ENCODE results near the gene SPAG16.
"Not testable (repeated sequence)": the region's sequence is repeated elsewhere in the genome, so short reads cannot be mapped to it uniquely, and the experiment has no call there.

SPAG16 gene

GRCh38 chr2:214057986-214058385 lies 773.7 kb downstream of the SPAG16 start:
- Histone ChIP-seq H3K36me3 (no peaks in the 10 kb centered on the region), H3K27me3 (ENCODE audit: insufficient read depth, low read depth, severe bottlenecking) (no peaks in the 10 kb centered on the region)
- no peak for DNase-seq

GRCh38 chr2:214062279-214062678 lies 778.0 kb downstream of the SPAG16 start:
- not testable (repeated sequence) for H3K27me3 ChIP-seq (ENCODE audit: insufficient read depth, low read depth, severe bottlenecking); H3K36me3 ChIP-seq; H3K9me3 ChIP-seq (ENCODE audit: severe bottlenecking); H3K4me3 ChIP-seq (ENCODE audit: low read depth, low read length); DNase-seq; H3K27ac ChIP-seq

More at GRCh38 chr2:214057986-214058385, 773.7 kb downstream of the SPAG16 start:
- Histone ChIP-seq H3K4me3 (ENCODE audit: low read depth, low read length) (no peak overlapping the region), H3K27ac (no peak overlapping the region), H3K9me3 (ENCODE audit: severe bottlenecking) (no peaks in the 10 kb centered on the region)
- TF ChIP-seq, protein P1, sequence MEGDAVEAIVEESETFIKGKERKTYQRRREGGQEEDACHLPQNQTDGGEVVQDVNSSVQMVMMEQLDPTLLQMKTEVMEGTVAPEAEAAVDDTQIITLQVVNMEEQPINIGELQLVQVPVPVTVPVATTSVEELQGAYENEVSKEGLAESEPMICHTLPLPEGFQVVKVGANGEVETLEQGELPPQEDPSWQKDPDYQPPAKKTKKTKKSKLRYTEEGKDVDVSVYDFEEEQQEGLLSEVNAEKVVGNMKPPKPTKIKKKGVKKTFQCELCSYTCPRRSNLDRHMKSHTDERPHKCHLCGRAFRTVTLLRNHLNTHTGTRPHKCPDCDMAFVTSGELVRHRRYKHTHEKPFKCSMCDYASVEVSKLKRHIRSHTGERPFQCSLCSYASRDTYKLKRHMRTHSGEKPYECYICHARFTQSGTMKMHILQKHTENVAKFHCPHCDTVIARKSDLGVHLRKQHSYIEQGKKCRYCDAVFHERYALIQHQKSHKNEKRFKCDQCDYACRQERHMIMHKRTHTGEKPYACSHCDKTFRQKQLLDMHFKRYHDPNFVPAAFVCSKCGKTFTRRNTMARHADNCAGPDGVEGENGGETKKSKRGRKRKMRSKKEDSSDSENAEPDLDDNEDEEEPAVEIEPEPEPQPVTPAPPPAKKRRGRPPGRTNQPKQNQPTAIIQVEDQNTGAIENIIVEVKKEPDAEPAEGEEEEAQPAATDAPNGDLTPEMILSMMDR (IDR thresholded peaks at IDR 0.05; ENCODE audit: low read depth, low read length) = no peak

GRCh38 chr2:214064471-214064870 lies 780.2 kb downstream of the SPAG16 start:
- TF ChIP-seq, protein P1 (IDR thresholded peaks at IDR 0.05; ENCODE audit: low read depth, low read length) = no peak
- no peak for DNase-seq
- Histone ChIP-seq H3K4me3 (ENCODE audit: low read depth, low read length) (no peak overlapping the region), H3K36me3 (no peaks in the 10 kb centered on the region), H3K9me3 (ENCODE audit: severe bottlenecking) (no peaks in the 10 kb centered on the region), H3K27ac (no peak overlapping the region), H3K27me3 (ENCODE audit: insufficient read depth, low read depth, severe bottlenecking) (no peaks in the 10 kb centered on the region)

GRCh38 chr2:214066862-214067261 lies 782.6 kb downstream of the SPAG16 start:
- TF ChIP-seq, protein P1 (IDR thresholded peaks at IDR 0.05; ENCODE audit: low read depth, low read length) = no peak
- DNase-seq = no peak
- H3K27ac ChIP-seq = no peak overlapping the region
- H3K9me3 ChIP-seq (ENCODE audit: severe bottlenecking) = no peaks in the 10 kb centered on the region
- no peak overlapping the region for H3K4me3 ChIP-seq (ENCODE audit: low read depth, low read length)
- no peaks in the 10 kb centered on the region for H3K27me3 ChIP-seq (ENCODE audit: insufficient read depth, low read depth, severe bottlenecking)
- no peaks in the 10 kb centered on the region for H3K36me3 ChIP-seq

DNA sequence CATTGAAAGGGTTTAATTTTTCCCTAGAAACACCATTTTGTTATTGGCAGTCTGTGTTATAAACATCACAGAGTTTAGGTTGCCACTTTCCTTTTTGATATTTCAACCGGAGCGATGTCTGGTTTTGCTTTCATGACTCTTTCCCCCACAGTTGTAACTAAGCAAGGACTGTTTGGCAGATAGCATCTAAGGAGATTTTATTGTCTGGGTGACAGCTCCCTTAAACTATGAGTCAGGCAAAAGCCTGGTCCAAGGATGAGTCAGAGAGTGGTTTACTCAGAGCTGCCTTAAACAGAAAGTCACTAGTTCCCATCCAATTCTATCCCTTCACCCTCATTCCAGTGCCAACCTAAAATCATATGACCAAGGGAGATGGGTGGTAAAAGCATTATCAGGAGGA lies 785.0 kb downstream of the SPAG16 start:
- H3K36me3 ChIP-seq = no peaks in the 10 kb centered on the region
- no peak for DNase-seq
- no peaks in the 10 kb centered on the region for H3K27me3 ChIP-seq (ENCODE audit: insufficient read depth, low read depth, severe bottlenecking)
- H3K9me3 ChIP-seq (ENCODE audit: severe bottlenecking) = no peaks in the 10 kb centered on the region
- no peak overlapping the region for H3K27ac ChIP-seq
- H3K4me3 ChIP-seq (ENCODE audit: low read depth, low read length) = no peak overlapping the region
- TF ChIP-seq, protein P1 (IDR thresholded peaks at IDR 0.05; ENCODE audit: low read depth, low read length) = no peak

DNA sequence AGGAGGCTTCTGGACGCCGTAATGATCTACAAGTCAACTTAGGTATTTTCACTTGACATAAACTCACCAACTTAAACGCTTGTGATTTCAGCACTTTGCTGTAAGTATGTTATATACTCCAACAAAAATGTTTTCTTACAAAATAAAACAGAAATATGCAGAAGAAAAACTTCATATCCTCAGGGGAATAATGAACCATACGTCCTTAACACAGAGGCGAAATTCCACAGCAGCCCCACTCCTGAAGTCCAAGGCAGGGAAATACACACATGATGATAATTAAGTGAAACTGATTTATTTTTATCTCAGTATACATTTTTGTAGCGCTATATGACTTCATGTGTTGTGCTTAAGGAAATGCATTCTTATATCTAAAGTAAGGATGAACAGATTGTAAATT lies 791.2 kb downstream of the SPAG16 start:
- no peak overlapping the region for H3K4me3 ChIP-seq (ENCODE audit: low read depth, low read length)
- no peak for DNase-seq
- no peaks in the 10 kb centered on the region for H3K9me3 ChIP-seq (ENCODE audit: severe bottlenecking)
- H3K27ac ChIP-seq = no peak overlapping the region
- no peaks in the 10 kb centered on the region for H3K36me3 ChIP-seq
- TF ChIP-seq, protein P1 (IDR thresholded peaks at IDR 0.05; ENCODE audit: low read depth, low read length) = no peak
- no peaks in the 10 kb centered on the region for H3K27me3 ChIP-seq (ENCODE audit: insufficient read depth, low read depth, severe bottlenecking)

Data from WERI-Rb-1 (cell line).